DOHH2 (cell line): ENCODE results near the gene PRH2.

ENCODE experiments used
- H3F3A ChIP-seq: fragments of 200-600 bp; sonication (generic), shearing (Covaris generic); 2 replicates; pipeline ENCODE4 v1.6.0; 2016; ENCODE audit warnings: antibody characterized with exemption, mild to moderate bottlenecking; ENCODE audit not compliant: control insufficient read depth, insufficient read depth
- H3K27ac ChIP-seq: fragments of 200-600 bp; sonication (generic); 2 replicates; pipeline ENCODE4 v1.5.1; 2014; ENCODE audit warnings: low read depth, mild to moderate bottlenecking, low read length, moderate library complexity
- H3K27me3 ChIP-seq: fragments of 200-600 bp; sonication (generic); 2 replicates; pipeline ENCODE4 v1.6.1; 2014; ENCODE audit warnings: mild to moderate bottlenecking, low read length, mixed read lengths; ENCODE audit not compliant: control insufficient read depth
- H3K36me3 ChIP-seq: fragments of 200-600 bp; sonication (generic); 2 replicates; pipeline ENCODE4 v1.6.1; 2014; ENCODE audit warnings: mild to moderate bottlenecking, low read length, moderate library complexity, mixed read lengths; ENCODE audit not compliant: control insufficient read depth
- H3K4me1 ChIP-seq: fragments of 200-600 bp; sonication (generic); 2 replicates; pipeline ENCODE4 v1.6.1; 2014; ENCODE audit warnings: mild to moderate bottlenecking, low read length, mixed read lengths; ENCODE audit not compliant: control insufficient read depth
- H3K4me2 ChIP-seq: fragments of 200-600 bp; sonication (generic); 2 replicates; pipeline ENCODE4 v1.6.0; 2014; ENCODE audit warnings: mild to moderate bottlenecking, low read length, moderate library complexity
- H3K4me3 ChIP-seq: fragments of 200-600 bp; sonication (generic); 2 replicates; pipeline ENCODE4 v1.5.1; 2014; ENCODE audit warnings: mild to moderate bottlenecking, low read length, mixed read lengths
- H3K79me2 ChIP-seq: fragments of 200-600 bp; sonication (generic); 2 replicates; pipeline ENCODE4 v1.6.1; 2014; ENCODE audit warnings: mild to moderate bottlenecking, low read length, mixed read lengths; ENCODE audit not compliant: control insufficient read depth
- H3K9me2 ChIP-seq: fragments of 200-600 bp; sonication (generic); replicated peaks from 2 replicates; pipeline ENCODE4 v1.6.1; 2014; ENCODE audit warnings: mild to moderate bottlenecking, low read length, mixed read lengths; ENCODE audit not compliant: control insufficient read depth
- H3K9me3 ChIP-seq: fragments of 200-600 bp; sonication (generic); 2 replicates; pipeline ENCODE4 v1.6.1; 2014; ENCODE audit warnings: antibody characterized with exemption, low read length, mixed read lengths; ENCODE audit not compliant: control insufficient read depth, insufficient read depth
- H4K20me1 ChIP-seq: fragments of 200-600 bp; sonication (generic); 2 replicates; pipeline ENCODE4 v1.6.0; 2014; ENCODE audit warnings: low read depth, mild to moderate bottlenecking, antibody characterized with exemption, low read length, moderate library complexity; ENCODE audit not compliant: control insufficient read depth, insufficient read depth
- CTCF ChIP-seq: fragments of 200-600 bp; sonication (generic); IDR thresholded peaks from one replicate; pipeline ENCODE4 v1.5.1; 2014; ENCODE audit warnings: antibody characterized with exemption, mild to moderate bottlenecking, low read depth, low read length; ENCODE audit not compliant: poor library complexity, severe bottlenecking
- EZH2phosphoT487 ChIP-seq: fragments of 200-600 bp; sonication (generic); IDR thresholded peaks from 2 replicates; pipeline ENCODE4 v1.6.1; 2017; ENCODE audit warnings: borderline replicate concordance, mild to moderate bottlenecking, antibody characterized with exemption, low read length, moderate library complexity, mixed read lengths

The PRH2 gene

GRCh38 chr12:10901427-10901826 is 27.6 kb upstream of the PRH2 start:
- Histone ChIP-seq H4K20me1 (no peaks in the 10 kb centered on the region), H3K27me3 (no peaks in the 10 kb centered on the region), H3K27ac (no peak overlapping the region), H3F3A (no peaks in the 10 kb centered on the region), H3K9me3 (no peaks in the 10 kb centered on the region), H3K9me2 (no peaks in the 10 kb centered on the region), H3K79me2 (no peaks in the 10 kb centered on the region), H3K4me3 (no peak overlapping the region), H3K36me3 (no peaks in the 10 kb centered on the region), H3K4me1 (no peaks in the 10 kb centered on the region), H3K4me2 (no peak overlapping the region)
- TF ChIP-seq EZH2phosphoT487 (no peak), CTCF (no peak)

- Histone ChIP-seq H4K20me1 (no peaks in the 10 kb centered on the region), H3K9me2 (no peaks in the 10 kb centered on the region), H3K27ac (no peak overlapping the region), H3K4me2 (no peak overlapping the region), H3F3A (no peaks in the 10 kb centered on the region), H3K4me1 (no peaks in the 10 kb centered on the region), H3K36me3 (no peaks in the 10 kb centered on the region), H3K4me3 (no peak overlapping the region), H3K79me2 (no peaks in the 10 kb centered on the region), H3K9me3 (no peaks in the 10 kb centered on the region), H3K27me3 (no peaks in the 10 kb centered on the region)
- TF ChIP-seq CTCF (no peak), EZH2phosphoT487 (no peak)
Observed at GRCh38 chr12:10904686-10905085, 24.4 kb upstream of the PRH2 start.

- Histone ChIP-seq H3K27me3 (no peaks in the 10 kb centered on the region), H3K4me1 (no peaks in the 10 kb centered on the region), H3K9me3 (no peaks in the 10 kb centered on the region), H3K36me3 (no peaks in the 10 kb centered on the region), H3K4me3 (no peak within 1 kb of the TSS), H3K4me2 (no peak within 1 kb of the TSS), H3K9me2 (no peaks in the 10 kb centered on the region), H3F3A (no peaks in the 10 kb centered on the region), H3K27ac (no peak within 1 kb of the TSS), H4K20me1 (no peaks in the 10 kb centered on the region), H3K79me2 (no peaks in the 10 kb centered on the region)
- no peak for TF ChIP-seq EZH2phosphoT487
- no peak for TF ChIP-seq CTCF
Observed at GRCh38 chr12:10909462-10909861, 19.6 kb upstream of the PRH2 start, which contains the start of gene TAS2R13. Gene TAS2R13 (minus strand): TSS chr12:10909562. CDS start chr12:10909298, 264 bp downstream.
